Non-pigmented ciliary epithelial cell (primary cell): ENCODE results near the gene HEMGN.

Experiments
- DNase-seq: peaks from one replicate; pipeline ENCODE4 v3.0.0-alpha.2; 2010; ENCODE audit warnings: low read depth

The HEMGN gene

GRCh38 chr9:97928986-97929604 is 8.9 kb downstream of the HEMGN start:
- DNase-seq = no peak

DNA sequence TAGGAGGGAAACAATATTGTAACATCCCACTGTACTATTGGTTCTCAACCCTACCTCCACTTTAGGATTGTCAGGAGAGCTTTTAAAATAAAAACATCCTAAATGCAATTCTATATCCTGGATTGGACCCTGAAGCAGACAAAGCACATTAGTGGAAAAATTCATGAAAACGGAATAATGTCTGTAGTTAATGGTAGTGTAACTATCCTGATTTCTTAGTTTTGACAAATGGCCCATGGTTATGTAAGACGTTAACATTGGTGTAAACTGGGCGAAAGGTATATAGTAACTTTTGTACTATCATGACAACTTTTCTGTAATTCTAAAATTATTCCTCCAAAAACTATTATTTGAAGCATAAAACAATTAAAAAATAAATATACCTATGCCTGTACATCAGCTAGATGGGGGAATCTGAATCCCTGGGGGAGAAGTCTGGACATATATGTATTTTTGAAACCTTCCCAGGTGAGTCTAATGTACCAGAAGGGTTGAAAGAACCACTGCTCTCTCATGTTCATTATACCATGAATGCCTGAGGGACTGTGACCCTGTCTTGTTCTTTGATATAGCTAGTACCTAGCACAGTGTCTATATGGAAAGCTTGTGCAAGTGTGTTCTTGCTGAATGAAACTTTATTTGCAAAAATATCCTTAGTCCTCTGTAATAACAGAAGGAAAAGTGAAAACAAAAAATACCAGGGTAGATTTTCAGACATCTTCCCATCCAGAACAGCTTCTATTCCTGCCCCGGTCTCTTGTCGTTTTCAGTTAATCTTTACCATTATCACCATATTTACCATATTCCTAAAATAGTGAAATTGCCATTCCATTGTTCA is 12.3 kb downstream of the HEMGN start:
- no peak for DNase-seq

- DNase-seq = no peak
Measured at GRCh38 chr9:97924386-97924785, 13.6 kb downstream of the HEMGN start.

GRCh38 chr9:97923529-97924108 is 14.4 kb downstream of the HEMGN start:
- peak; percentile 22 for DNase-seq

DNA sequence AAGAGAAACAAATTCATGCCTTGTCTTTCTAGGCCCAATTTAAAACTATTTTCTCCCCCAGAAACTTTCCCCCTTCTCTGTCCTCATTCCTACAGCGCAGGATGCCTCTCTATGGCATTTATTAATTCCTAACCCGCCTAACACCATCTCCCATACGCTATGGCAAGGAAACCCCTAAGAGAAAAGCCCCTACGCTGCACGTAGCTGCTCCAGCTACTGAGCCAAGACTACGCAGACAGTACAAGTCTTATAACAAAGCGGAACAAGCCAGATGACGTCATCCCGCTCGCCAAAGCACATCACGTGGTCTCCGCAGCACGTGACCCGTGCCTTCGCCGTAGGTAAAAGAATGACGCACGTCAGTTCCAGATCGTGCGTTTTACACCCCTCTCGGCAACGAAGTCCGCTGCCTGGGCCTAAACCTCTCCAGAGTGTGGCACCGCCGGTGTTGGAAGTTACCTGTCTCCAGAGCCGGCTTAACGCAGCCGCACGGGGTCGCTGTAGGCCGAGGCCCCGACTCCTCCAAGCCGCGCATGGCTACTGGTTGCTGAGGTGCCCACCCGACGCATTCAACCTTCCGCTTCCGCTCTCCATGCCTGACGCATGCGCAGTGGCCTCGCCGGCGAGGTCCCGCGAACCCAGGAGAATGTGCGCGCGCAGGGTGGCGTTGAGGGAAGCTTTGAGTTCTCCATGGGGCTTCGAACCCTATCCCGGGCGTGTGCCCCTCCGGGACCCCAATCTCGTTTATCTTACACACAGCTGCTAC is 15.8 kb downstream of the HEMGN start, which contains the start of gene TRMO:
TRMO (minus strand) TSS at position 542 of the 766 bp plus-strand sequence; CDS start at position 535, 7 bp downstream.
- DNase-seq = peak; percentile 96

GRCh38 chr9:97919217-97919813 is 18.7 kb downstream of the HEMGN start:
- DNase-seq = no peak

- DNase-seq = no peak
Measured at GRCh38 chr9:97918611-97919010, 19.4 kb downstream of the HEMGN start.

GRCh38 chr9:97911970-97912369 is 26.0 kb downstream of the HEMGN start:
- DNase-seq = no peak

GRCh38 chr9:97911528-97911927 is 26.4 kb downstream of the HEMGN start:
- no peak for DNase-seq

DNA sequence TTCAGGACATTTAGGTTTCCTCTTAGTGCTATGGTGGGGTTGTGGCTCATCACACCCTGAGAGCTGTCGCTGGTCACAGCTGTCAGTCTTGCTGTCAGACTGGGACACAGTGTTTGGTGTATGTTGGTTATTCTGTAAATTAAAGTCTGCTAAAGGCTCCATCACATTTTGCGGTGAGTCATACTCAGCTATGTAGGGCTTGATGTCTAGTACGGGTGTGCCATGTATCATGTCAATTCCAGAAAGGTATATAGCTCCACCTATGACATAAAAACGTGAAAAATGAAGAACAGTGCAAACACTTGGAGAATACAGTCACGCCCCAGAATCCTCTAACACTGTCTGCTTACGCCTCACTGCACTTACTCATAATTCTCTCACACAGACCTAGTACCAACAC is 27.6 kb downstream of the HEMGN start:
- no peak for DNase-seq

GRCh38 chr9:97908705-97909104 is 29.3 kb downstream of the HEMGN start:
- no peak for DNase-seq

GRCh38 chr9:97907632-97908031 is 30.3 kb downstream of the HEMGN start:
- no peak for DNase-seq

DNA sequence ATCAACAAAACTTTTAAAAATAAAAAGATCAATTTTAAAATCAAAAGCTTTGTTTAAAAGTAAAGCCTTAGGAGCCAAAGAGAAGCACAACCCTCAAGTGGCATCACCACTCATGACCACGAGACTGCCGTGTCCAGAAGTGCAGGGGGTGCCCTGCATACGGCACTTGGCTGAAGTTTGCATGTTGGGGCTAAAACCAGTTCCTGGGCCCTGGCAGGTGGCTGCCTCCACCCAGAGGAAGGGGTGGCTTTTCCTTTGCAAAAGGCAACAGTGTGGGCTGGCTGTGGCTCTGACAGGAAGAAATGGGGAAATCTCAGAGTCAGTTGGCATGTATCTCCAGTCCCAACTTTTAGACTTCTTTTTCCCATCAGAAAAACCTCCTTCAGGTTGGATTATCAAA is 30.9 kb downstream of the HEMGN start:
- DNase-seq = no peak

DNA sequence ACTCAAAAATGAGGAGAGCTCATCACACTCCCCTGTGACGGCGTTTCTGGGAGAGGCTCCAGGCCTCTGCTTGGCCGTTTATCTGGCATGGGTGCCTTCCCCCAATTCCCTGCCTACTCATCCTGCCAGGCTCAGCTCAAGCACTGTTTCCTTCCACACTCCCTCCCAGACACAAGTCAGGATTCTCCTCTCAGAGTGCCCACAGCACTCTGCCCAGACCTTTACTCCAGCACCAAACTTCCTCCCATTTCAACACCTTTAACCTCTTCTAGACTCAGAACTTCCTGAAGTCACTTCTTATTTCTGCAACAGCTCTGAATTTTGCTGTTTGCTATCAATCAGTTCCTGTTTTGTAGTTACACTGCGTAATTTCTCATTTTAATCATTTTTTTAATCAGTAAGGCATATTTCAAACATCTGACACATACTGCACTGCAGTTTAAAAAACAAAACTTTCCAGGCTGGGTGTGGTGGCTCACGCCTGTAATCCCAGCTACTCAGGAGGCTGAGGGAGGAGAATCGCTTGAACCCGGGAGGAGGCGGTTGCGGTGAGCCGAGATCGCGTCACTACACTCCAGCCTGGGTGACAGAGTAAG is 31.6 kb downstream of the HEMGN start:
- DNase-seq = no peak

GRCh38 chr9:97905228-97905627 is 32.7 kb downstream of the HEMGN start:
- no peak for DNase-seq

GRCh38 chr9:97904725-97905124 is 33.2 kb downstream of the HEMGN start:
- no peak for DNase-seq

DNA sequence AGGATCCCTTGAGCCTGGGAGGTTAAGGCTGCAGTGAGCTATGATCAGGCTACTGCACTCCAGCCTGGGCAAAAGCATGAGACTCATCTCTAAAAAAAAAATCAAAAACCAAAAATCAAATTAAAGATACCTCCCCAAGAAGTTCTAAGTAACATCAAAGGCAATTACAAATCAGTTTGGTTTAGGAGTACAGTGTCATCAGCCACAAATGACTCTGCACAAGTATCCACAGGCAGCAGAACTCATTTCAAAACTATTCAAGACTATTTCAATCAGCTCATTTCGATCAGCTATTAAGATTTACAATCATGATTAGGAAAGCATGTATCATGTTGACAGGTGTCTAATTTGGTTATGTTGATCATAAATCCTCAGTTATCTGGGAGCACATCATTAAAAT is 34.8 kb downstream of the HEMGN start:
- no peak for DNase-seq

DNA sequence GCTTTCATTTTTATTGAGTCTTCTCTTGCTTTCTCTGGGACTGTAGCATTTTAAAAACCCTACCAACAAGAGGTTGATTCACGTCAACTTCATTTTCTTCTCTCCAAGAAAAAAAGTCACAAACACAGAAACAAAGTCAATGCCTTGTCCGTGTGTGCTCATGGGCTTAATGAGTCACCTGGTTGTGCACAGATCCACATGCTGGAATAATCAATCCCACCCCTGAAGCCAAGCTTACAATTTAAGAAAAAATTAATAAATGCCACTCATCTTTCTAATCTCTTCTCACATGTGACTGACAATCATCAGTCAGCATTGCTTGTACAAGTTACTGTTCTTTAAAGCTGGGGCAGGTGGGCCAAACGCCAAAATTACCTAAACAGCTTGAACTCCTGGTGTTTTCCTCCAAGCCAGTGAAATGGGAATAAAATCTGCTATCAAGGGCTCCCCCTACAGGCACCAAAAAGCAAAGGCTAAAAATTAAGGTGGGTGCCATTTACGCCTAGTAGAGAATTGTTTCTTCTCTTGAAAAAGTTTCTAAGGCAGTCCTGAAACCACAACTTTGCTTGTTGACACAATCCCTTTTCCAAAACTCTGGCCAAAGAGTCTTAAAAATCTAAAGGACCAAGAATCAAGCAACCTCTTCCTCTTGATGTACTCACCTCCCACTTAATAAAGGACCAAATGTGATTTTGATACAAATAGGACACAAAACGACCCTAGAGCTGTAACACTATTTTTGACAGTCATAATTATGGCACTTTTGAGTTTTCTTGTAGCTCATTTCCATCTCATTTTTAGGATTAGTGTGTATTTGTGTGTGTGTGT is 37.0 kb downstream of the HEMGN start:
- DNase-seq = no peak

DNA sequence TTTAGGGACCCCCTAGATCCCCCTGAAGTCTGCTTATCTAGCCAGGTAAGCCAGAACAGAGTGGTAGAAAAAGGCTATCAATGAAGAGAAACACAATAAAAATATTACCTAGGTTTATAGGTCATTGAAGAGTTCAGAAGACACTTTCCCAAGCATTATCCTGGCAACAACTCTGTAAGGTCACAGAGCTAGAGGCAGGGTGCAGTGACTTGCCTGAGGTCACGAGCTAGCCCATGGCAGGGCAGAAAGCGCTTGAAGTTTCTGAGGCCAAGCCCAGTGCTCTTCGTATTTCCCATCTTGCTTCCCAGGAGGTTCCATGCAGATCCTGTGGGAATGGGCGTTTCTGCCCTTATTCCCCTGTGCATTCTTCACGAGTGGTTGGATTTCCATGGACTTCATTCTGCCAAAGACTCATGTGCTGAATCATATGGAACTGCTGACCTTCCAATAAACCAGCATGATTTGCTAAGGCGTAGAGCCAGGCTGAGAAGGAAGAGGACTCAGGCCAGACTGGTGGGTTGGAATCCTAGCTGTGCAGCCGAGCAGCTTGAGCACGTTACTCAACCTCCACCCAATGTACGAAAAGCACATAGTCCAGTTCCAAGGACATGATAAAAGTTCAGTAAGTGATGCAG is 37.8 kb downstream of the HEMGN start:
- DNase-seq = no peak

GRCh38 chr9:97895695-97896332 is 42.2 kb downstream of the HEMGN start:
- DNase-seq = no peak
